HCT116 (cell line): ENCODE data around the gene ZNF618.

Experiments used
- ATF3 ChIP-seq: IDR thresholded peaks from 2 replicates; pipeline ENCODE4 v1.6.1; 2012
- CEBPB ChIP-seq: IDR thresholded peaks from 2 replicates; pipeline ENCODE4 v1.6.1; 2012; ENCODE audit warnings: low read depth
- CTCF ChIP-seq, 3 experiments: fragments of 200-600 bp in 1 of 3; sonication (generic) in 1 of 3; IDR thresholded peaks in 2 of 3; conservative IDR thresholded peaks in 1 of 3; 2 replicates each; pipeline ENCODE4 v1.5.1; 2012 to 2017; ENCODE audit warnings: low read depth in 2 of 3, low read length in 2 of 3, antibody characterized with exemption in 1 of 3, borderline replicate concordance in 1 of 3, control low read depth in 1 of 3, mild to moderate bottlenecking in 1 of 3, mixed read lengths in 1 of 3, mixed run types in 1 of 3, moderate library complexity in 1 of 3; ENCODE audit not compliant: insufficient read depth in 1 of 3
- EZH2 ChIP-seq: fragments of 200-600 bp; sonication (generic); IDR thresholded peaks from 2 replicates; pipeline ENCODE4 v1.6.1; 2017; ENCODE audit warnings: antibody characterized with exemption, mixed run types
- EZH2phosphoT487 ChIP-seq: fragments of 200-600 bp; IDR thresholded peaks from 2 replicates; pipeline ENCODE4 v1.6.1; 2018; ENCODE audit warnings: antibody characterized with exemption, borderline replicate concordance
- FOSL1 ChIP-seq: IDR thresholded peaks from 2 replicates; pipeline ENCODE4 v1.6.1; 2012; ENCODE audit warnings: low read depth
- MAX ChIP-seq: IDR thresholded peaks from 2 replicates; pipeline ENCODE4 v1.6.1; 2012
- POLR2A ChIP-seq: IDR thresholded peaks from 2 replicates; pipeline ENCODE4 v1.7.0; 2011; ENCODE audit warnings: borderline replicate concordance; ENCODE audit not compliant: insufficient read depth, insufficient read length; ENCODE audit errors: extremely low read depth
- POLR2AphosphoS5 ChIP-seq: IDR thresholded peaks from 2 replicates; pipeline ENCODE4 v1.6.1; 2011; ENCODE audit warnings: mild to moderate bottlenecking, low read depth, low read length, moderate library complexity
- RAD21 ChIP-seq: IDR thresholded peaks from 2 replicates; pipeline ENCODE4 v1.6.1; 2012; ENCODE audit warnings: low read depth, mild to moderate bottlenecking
- REST ChIP-seq: IDR thresholded peaks from 2 replicates; pipeline ENCODE4 v1.6.1; 2012; ENCODE audit warnings: low read depth
- SP1 ChIP-seq: IDR thresholded peaks from 2 replicates; pipeline ENCODE4 v1.6.1; 2012; ENCODE audit warnings: low read depth
- TCF7L2 ChIP-seq: IDR thresholded peaks from 2 replicates; pipeline ENCODE4 v1.7.0; 2011; ENCODE audit warnings: borderline replicate concordance, inconsistent platforms; ENCODE audit not compliant: insufficient read depth, insufficient read length; ENCODE audit errors: extremely low read depth
- YY1 ChIP-seq: IDR thresholded peaks from 2 replicates; pipeline ENCODE4 v1.6.1; 2011; ENCODE audit warnings: low read length, low read depth, moderate library complexity, mild to moderate bottlenecking; ENCODE audit not compliant: insufficient replicate concordance; ENCODE audit errors: extremely low read depth

- no peak for TF ChIP-seq POLR2A
- TF ChIP-seq CTCF (IDR thresholded peaks at IDR 0.05 in 2 of 3, conservative IDR thresholded peaks at IDR 0.05 in 1 of 3; ENCODE audit: borderline replicate concordance in 1 of 3, insufficient read depth in 1 of 3, low read depth in 2 of 3, low read length in 2 of 3): no peak
- TF ChIP-seq EZH2: no peak
- TF ChIP-seq FOSL1: no peak
- TF ChIP-seq REST: no peak
- TF ChIP-seq YY1: no peak
- TF ChIP-seq CEBPB: no peak
- TF ChIP-seq MAX: no peak
- TF ChIP-seq POLR2AphosphoS5: no peak
- TF ChIP-seq EZH2phosphoT487: no peak
- TF ChIP-seq TCF7L2: no peak
- no peak for TF ChIP-seq RAD21
- no peak for TF ChIP-seq SP1
- no peak for TF ChIP-seq ATF3
These were observed 81.2 kb downstream of the ZNF618 start for GRCh38 chr9:113957351-113957750.
